Loucy (cell line): ENCODE data around the gene CNNM1.

ENCODE experiments used
- EZH2phosphoT487 ChIP-seq: fragments of 200-600 bp; IDR thresholded peaks from 2 replicates; pipeline ENCODE4 v1.6.1; 2018; ENCODE audit warnings: antibody characterized with exemption, mild to moderate bottlenecking, moderate library complexity, borderline replicate concordance
- TF ChIP-seq, protein P1 (sequence below): fragments of 200-600 bp; sonication (generic); conservative IDR thresholded peaks from 2 replicates; pipeline ENCODE4 v1.5.1; 2014; ENCODE audit warnings: mild to moderate bottlenecking, antibody characterized with exemption, low read length

DNA sequence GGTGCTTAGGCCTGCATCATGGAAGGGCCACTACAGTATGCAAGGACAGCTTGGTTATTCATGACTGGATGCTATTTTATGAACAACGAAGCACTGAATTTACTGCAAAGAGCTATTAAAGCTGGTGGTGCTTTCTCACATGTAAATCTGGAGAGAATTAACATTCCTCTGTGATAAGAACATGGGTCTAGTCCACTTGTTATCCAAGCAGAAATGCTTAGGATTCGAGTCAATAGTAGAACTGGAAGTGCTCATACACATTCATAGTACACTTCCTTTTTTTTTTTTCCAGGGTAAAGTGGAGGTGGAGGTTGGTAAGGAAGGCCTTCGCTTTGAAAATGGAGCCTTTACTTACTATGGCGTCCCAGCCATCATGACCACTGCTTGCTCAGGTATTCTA lies 35.0 kb downstream of the CNNM1 start:
- TF ChIP-seq, protein P1, sequence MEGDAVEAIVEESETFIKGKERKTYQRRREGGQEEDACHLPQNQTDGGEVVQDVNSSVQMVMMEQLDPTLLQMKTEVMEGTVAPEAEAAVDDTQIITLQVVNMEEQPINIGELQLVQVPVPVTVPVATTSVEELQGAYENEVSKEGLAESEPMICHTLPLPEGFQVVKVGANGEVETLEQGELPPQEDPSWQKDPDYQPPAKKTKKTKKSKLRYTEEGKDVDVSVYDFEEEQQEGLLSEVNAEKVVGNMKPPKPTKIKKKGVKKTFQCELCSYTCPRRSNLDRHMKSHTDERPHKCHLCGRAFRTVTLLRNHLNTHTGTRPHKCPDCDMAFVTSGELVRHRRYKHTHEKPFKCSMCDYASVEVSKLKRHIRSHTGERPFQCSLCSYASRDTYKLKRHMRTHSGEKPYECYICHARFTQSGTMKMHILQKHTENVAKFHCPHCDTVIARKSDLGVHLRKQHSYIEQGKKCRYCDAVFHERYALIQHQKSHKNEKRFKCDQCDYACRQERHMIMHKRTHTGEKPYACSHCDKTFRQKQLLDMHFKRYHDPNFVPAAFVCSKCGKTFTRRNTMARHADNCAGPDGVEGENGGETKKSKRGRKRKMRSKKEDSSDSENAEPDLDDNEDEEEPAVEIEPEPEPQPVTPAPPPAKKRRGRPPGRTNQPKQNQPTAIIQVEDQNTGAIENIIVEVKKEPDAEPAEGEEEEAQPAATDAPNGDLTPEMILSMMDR, result no peak
- TF ChIP-seq EZH2phosphoT487, result no peak
